HepG2 (cell line): ENCODE results near the gene SLC5A6. TPM values are rescaled to one million over a fixed set of nuclear protein-coding genes. Genes with fewer than 3 reads are reported as not detected.
A peak's percentile ranks its signal among the peaks of the same experiment; 100 is the strongest.

Experiments
- ATAC-seq: fragments of 200-7000 bp; cut with Tn5 transposase; 3 replicates; pipeline ENCODE4 v1.9.1; 2020; ENCODE audit warnings: mild to moderate bottlenecking, moderate library complexity
- BruUV-seq: library from RNA; stranded (reverse); fragments of 400-500 nt; replicated peaks from 2 replicates; lab custom pipeline; 2021; lab: Mats Ljungman, UMichigan
- CTCF ChIA-PET: fragments of 300-600 bp; formaldehyde crosslinking; extraction: SDS; loops from one replicate; lab custom pipeline; 2021; ENCODE audit warnings: low total read pairs, inconsistent platforms, low intra/inter-chr PET ratio; lab: Yijun Ruan, JAX
- POLR2A ChIA-PET: fragments of 350-600 bp; sonication (Branson Sonifier 250); formaldehyde crosslinking; loops from one replicate; lab custom pipeline; 2020; ENCODE audit warnings: antibody characterized with exemption, inconsistent platforms; lab: Yijun Ruan, JAX
- DNase-seq: peaks from one replicate; pipeline ENCODE4 v3.0.0-alpha.2; 2015; ENCODE audit warnings: low spot score
- FAIRE-seq: peaks from 3 replicates; lab custom pipeline; 2011; peaks lifted over from hg19 to GRCh38; lab: Jason Lieb, UNC
- H2AFZ ChIP-seq: one replicate; pipeline ENCODE4 v1.6.1; 2011; ENCODE audit warnings: low read length, inconsistent platforms
- H3K27ac ChIP-seq: fragments of 300-600 bp; 3 replicates; pipeline ENCODE4 v1.8.0; 2011; ENCODE audit warnings: mixed run types, mild to moderate bottlenecking, mixed read lengths, low read length, inconsistent platforms; ENCODE audit not compliant: insufficient read depth; ENCODE audit errors: extremely low read length
- H3K27me3 ChIP-seq, 2 experiments: fragments of 200-600 bp in 1 of 2; 2 replicates in 1 of 2; 3 replicates in 1 of 2; pipeline versions ENCODE4 v1.6.0 to v1.8.0; 2011; ENCODE audit warnings: low read length in 2 of 2, mild to moderate bottlenecking in 2 of 2, moderate library complexity in 2 of 2, inconsistent platforms in 1 of 2; ENCODE audit not compliant: insufficient read depth in 2 of 2, control insufficient read depth in 1 of 2
- H3K36me3 ChIP-seq, 2 experiments: fragments of 200-600 bp in 1 of 2; replicated peaks in 1 of 2; 2 replicates in 1 of 2; 3 replicates in 1 of 2; pipeline versions ENCODE4 v1.5.1 to v1.8.0; 2011; ENCODE audit warnings: low read length in 2 of 2, inconsistent platforms in 1 of 2; ENCODE audit not compliant: insufficient read depth in 2 of 2, control insufficient read depth in 1 of 2
- H3K4me1 ChIP-seq: 2 replicates; pipeline ENCODE4 v1.5.1; 2012; ENCODE audit warnings: low read length, inconsistent platforms; ENCODE audit not compliant: insufficient read depth
- H3K4me2 ChIP-seq: 2 replicates; pipeline ENCODE4 v1.6.0; 2011; ENCODE audit warnings: low read depth, low read length, inconsistent platforms
- H3K4me3 ChIP-seq, 3 experiments: fragments of 200-600 bp in 1 of 3; sonication (generic), shearing (Covaris generic) in 1 of 3; replicated peaks in 1 of 3; 2 replicates each; pipeline ENCODE4 v1.5.1; 2011 to 2016; ENCODE audit warnings: low read length in 3 of 3, inconsistent platforms in 2 of 3, low read depth in 2 of 3, mild to moderate bottlenecking in 2 of 3, control low read depth in 1 of 3, mixed read lengths in 1 of 3; ENCODE audit not compliant: insufficient read depth in 1 of 3
- H3K79me2 ChIP-seq: one replicate; pipeline ENCODE4 v1.6.1; 2011; ENCODE audit warnings: low read length, inconsistent platforms; ENCODE audit not compliant: insufficient read depth
- H3K9ac ChIP-seq: 2 replicates; pipeline ENCODE4 v1.6.0; 2011; ENCODE audit warnings: mild to moderate bottlenecking, low read depth, low read length, inconsistent platforms; ENCODE audit not compliant: insufficient read depth
- H3K9me3 ChIP-seq: 2 replicates; pipeline ENCODE4 v1.5.1; 2012; ENCODE audit warnings: mild to moderate bottlenecking, low read length
- H4K20me1 ChIP-seq: 2 replicates; pipeline ENCODE4 v1.6.0; 2011; ENCODE audit warnings: inconsistent platforms, mild to moderate bottlenecking, low read length, moderate library complexity; ENCODE audit not compliant: insufficient read depth
- AGO2 ChIP-seq: fragments of 200-400 bp; formaldehyde crosslinking; optimal IDR thresholded peaks from 2 replicates; pipeline ENCODE3; 2017; ENCODE audit warnings: mild to moderate bottlenecking, low read depth, low read length, moderate library complexity
- HINFP ChIP-seq: sonication (generic); formaldehyde crosslinking; IDR thresholded peaks from 2 replicates; pipeline ENCODE4 v1.4.0; 2020; ENCODE audit warnings: low read depth, mild to moderate bottlenecking, missing genetic modification reagents
- MED13 ChIP-seq: sonication (generic); formaldehyde crosslinking; IDR thresholded peaks from 2 replicates; pipeline ENCODE4 v1.5.0; 2020; ENCODE audit warnings: missing genetic modification reagents
- RBFOX2 ChIP-seq: fragments of 200-400 bp; formaldehyde crosslinking; IDR thresholded peaks from 2 replicates; pipeline ENCODE4 v1.6.1; 2017; ENCODE audit warnings: low read depth, mild to moderate bottlenecking, low read length
- SP2 ChIP-seq: sonication (generic); formaldehyde crosslinking; IDR thresholded peaks from 2 replicates; pipeline ENCODE4 v1.5.1; 2020; ENCODE audit warnings: mild to moderate bottlenecking, missing genetic modification reagents
- SP4 ChIP-seq: sonication (generic); formaldehyde crosslinking; IDR thresholded peaks from 2 replicates; pipeline ENCODE4 v1.8.1; 2023; ENCODE audit warnings: mild to moderate bottlenecking, missing genetic modification reagents
- TEF ChIP-seq: sonication (generic); formaldehyde crosslinking; IDR thresholded peaks from 2 replicates; pipeline ENCODE4 v1.5.0; 2020; ENCODE audit warnings: missing genetic modification reagents
- ZBTB7A ChIP-seq: sonication (generic); formaldehyde crosslinking; IDR thresholded peaks from 2 replicates; pipeline ENCODE4 v1.8.0; 2022; ENCODE audit warnings: mild to moderate bottlenecking, missing genetic modification reagents
- ZSCAN31 ChIP-seq: sonication (generic); formaldehyde crosslinking; IDR thresholded peaks from 2 replicates; pipeline ENCODE4 v1.5.0; 2020; ENCODE audit warnings: low read depth, mild to moderate bottlenecking, missing genetic modification reagents
- WGBS: methylation state at CpG from one replicate; pipeline ENCODE4 v1.1.6; 2017; ENCODE audit warnings: low lambda C conversion rate; 5-methylcytosine and 5-hydroxymethylcytosine counted together
- in situ Hi-C: cut with HindIII; loops from 2 replicates; pipeline ENCODE4 v1.10.0; 2017; ENCODE audit warnings: low pct_unique_long_range_greater_than_20kb; ENCODE audit not compliant: extremely low pct_ligation_motif_present
- intact Hi-C: fragments of 100-400 bp; cut with micrococcal nuclease; formaldehyde crosslinking; loops from one replicate; pipeline ENCODE4 v1.10.0; 2022; ENCODE audit not compliant: unreplicated experiment
- polyA plus RNA-seq, 8 experiments: library from polyadenylated mRNA; depleted of rRNA in 3 of 8; stranded (reverse) in 7 of 8; unstranded in 1 of 8; fragments of >200 nt; fragmentation: Illumina TruSeq in 4 of 8; extraction: Trizol in 4 of 8; gene quantifications; 2 replicates each; pipeline versions ENCODE4 v1.2.1 to v1.2.3, GENCODE V29; 2011 to 2016; ENCODE audit warnings: low read depth in 4 of 8, missing spikeins in 1 of 8, mixed read lengths in 1 of 8; ENCODE audit not compliant: insufficient read depth in 1 of 8
- total RNA-seq, 5 experiments: library from RNA; depleted of rRNA; stranded (reverse); fragments of >200 nt; fragmentation: Illumina TruSeq; extraction: Trizol; gene quantifications; 2 replicates each; pipeline ENCODE4 v1.2.3, GENCODE V29; 2016; ENCODE audit warnings: low read depth in 1 of 5

The SLC5A6 gene
- total and polyA plus RNA-seq, 2 of the 13 experiments (the other 11 are each of a cell fraction or from before 2014, with no cell fraction given), result 135 to 417 TPM

- Histone ChIP-seq H3K9me3 (no peaks in the 10 kb centered on the region), H3K36me3 (peaks cover 51 to 68% of the 10 kb centered on the region in 2 experiments), H3K27ac (no peak overlapping the region), H3K4me3 (no peak overlapping the region), H3K4me2 (no peak overlapping the region), H3K4me1 (no peaks in the 10 kb centered on the region), H3K27me3 (no peaks in the 10 kb centered on the region), H3K79me2 (no peaks in the 10 kb centered on the region), H3K9ac (no peak overlapping the region), H2AFZ (no peak overlapping the region), H4K20me1 (no peaks in the 10 kb centered on the region)
- FAIRE-seq (no peak), DNase-seq (no peak), ATAC-seq (no peak)
- WGBS, result 97% methylated on average over 16 of the region's 16 CpGs
- in situ Hi-C loops (no loop called here), intact Hi-C loops (no loop called here)
- TF ChIP-seq ZBTB7A (CRISPR knock-in tag) (no peak), RBFOX2 (0 out of 2 replicates have a peak, but pooled peaks have one; percentile 26)
- ChIA-PET CTCF (no interaction called here), POLR2A (no interaction called here)
- no TSS peak for BruUV-seq
Measured at GRCh38 chr2:27242614-27242951, 30.5 kb upstream of the SLC5A6 start.

GRCh38 chr2:27241761-27242613 is 29.9 kb upstream of the SLC5A6 start:
- no peaks in the 10 kb centered on the region for H4K20me1 ChIP-seq
- no peaks in the 10 kb centered on the region for H3K4me1 ChIP-seq
- TF ChIP-seq AGO2, result peak; percentile 34
- TF ChIP-seq SP2, result no peak
- TF ChIP-seq SP4, result no peak
- no peak for TF ChIP-seq TEF (CRISPR knock-in tag)
- TF ChIP-seq MED13 (CRISPR knock-in tag), result no peak
- TF ChIP-seq ZSCAN31 (CRISPR knock-in tag), result no peak
- no peak for TF ChIP-seq HINFP
- H3K4me2 ChIP-seq, result no peak overlapping the region
- no peak overlapping the region for H3K4me3 ChIP-seq
- intact Hi-C loops (no loop called here), in situ Hi-C loops (no loop called here)
- no peaks in the 10 kb centered on the region for H3K27me3 ChIP-seq
- no peak overlapping the region for H3K9ac ChIP-seq
- ATAC-seq, result no peak
- no peak overlapping the region for H3K27ac ChIP-seq
- DNase-seq, result no peak
- 97% methylated on average over 19 of the region's 24 CpGs for WGBS
- peaks cover 56 to 72% of the 10 kb centered on the region in 2 experiments for H3K36me3 ChIP-seq
- POLR2A ChIA-PET, result interaction anchor here (1.4 kb wide), 1 partner anchor 29 kb away, joined by 4 read pairs; no protein-coding TSS in a partner anchor
- FAIRE-seq, result no peak
- H3K79me2 ChIP-seq, result no peaks in the 10 kb centered on the region
- no TSS peak for BruUV-seq
- H3K9me3 ChIP-seq, result no peaks in the 10 kb centered on the region
- CTCF ChIA-PET, result no interaction called here
- H2AFZ ChIP-seq, result no peak overlapping the region
